Measurements from ENCODE around the gene CAMLG. TPM values are rescaled to one million over a fixed set of nuclear protein-coding genes. Genes with fewer than 3 reads are reported as not detected.
"Not testable (repeated sequence)": the region's sequence is repeated elsewhere in the genome, so short reads cannot be mapped to it uniquely, and the experiment has no call there.

CAMLG gene
- total and polyA plus RNA-seq, 11 donors: 11.6 to 21.5 (median 17.6) TPM

DNA sequence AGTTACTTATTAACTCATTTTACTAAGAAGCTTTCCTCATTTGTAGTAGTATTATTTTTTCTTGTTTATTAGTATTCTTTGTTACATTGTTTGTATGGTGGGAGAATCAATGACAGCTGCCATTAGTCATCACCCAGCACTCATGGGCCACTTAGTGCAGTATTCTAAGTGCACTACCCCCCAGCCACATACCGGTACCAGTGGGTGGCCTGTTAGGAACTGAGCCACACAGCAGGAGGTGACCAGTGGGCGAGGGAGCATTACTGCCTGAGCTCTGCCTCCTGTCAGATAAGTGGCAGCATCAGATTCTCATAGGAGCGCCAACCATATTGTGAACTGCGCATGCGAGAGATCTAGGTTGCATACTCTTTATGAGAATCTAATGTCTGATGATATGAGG lies 24.2 kb upstream of the CAMLG start:
- H3K4me1 ChIP-seq: no peaks in the 10 kb centered on the region
- intact Hi-C loops (cut with DNase I): no loop called here
- no peak overlapping the region for H3K4me3 ChIP-seq
- no peak for TF ChIP-seq POLR2A (IDR thresholded peaks at IDR 0.05)
- TF ChIP-seq, protein P1, sequence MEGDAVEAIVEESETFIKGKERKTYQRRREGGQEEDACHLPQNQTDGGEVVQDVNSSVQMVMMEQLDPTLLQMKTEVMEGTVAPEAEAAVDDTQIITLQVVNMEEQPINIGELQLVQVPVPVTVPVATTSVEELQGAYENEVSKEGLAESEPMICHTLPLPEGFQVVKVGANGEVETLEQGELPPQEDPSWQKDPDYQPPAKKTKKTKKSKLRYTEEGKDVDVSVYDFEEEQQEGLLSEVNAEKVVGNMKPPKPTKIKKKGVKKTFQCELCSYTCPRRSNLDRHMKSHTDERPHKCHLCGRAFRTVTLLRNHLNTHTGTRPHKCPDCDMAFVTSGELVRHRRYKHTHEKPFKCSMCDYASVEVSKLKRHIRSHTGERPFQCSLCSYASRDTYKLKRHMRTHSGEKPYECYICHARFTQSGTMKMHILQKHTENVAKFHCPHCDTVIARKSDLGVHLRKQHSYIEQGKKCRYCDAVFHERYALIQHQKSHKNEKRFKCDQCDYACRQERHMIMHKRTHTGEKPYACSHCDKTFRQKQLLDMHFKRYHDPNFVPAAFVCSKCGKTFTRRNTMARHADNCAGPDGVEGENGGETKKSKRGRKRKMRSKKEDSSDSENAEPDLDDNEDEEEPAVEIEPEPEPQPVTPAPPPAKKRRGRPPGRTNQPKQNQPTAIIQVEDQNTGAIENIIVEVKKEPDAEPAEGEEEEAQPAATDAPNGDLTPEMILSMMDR (IDR thresholded peaks at IDR 0.05): no peak
- DNase-seq (no peak), ATAC-seq (no peak)
- H3K36me3 ChIP-seq: peaks cover 2 to 100% (median 96%) of the 10 kb centered on the region in 9 donors
- H3K27me3 ChIP-seq: no peaks in the 10 kb centered on the region
- H3K27ac ChIP-seq: no peak overlapping the region
- H3K9me3 ChIP-seq: no peaks in the 10 kb centered on the region
- 82 to 93% (median 87%) methylated on average over 5 of the region's 5 CpGs for WGBS, 4 donors

DNA sequence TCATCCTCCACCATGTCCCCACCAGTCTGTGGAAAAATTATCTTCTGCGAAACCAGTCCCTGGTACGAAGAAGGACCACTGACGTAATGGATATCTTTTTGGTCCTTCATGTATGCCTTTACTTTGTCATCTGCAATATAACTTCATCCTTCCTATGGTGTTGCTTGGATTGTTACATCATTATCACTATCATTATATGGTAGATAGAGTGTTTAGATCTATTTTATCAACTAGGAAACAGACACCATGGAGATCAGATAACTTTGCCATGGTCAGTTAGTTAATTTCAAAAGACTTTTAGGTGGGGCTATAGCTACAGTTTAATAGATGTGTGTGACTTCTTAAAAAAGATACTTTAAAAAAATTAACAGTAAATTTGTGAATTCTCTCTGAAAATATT lies 23.8 kb upstream of the CAMLG start:
- Histone ChIP-seq H3K9me3 (no peaks in the 10 kb centered on the region), H3K36me3 (peaks cover 2 to 100% (median 96%) of the 10 kb centered on the region in 9 donors), H3K27ac (no peak overlapping the region), H3K4me3 (no peak overlapping the region), H3K4me1 (no peaks in the 10 kb centered on the region), H3K27me3 (no peaks in the 10 kb centered on the region)
- ATAC-seq: no peak
- TF ChIP-seq POLR2A (IDR thresholded peaks at IDR 0.05): no peak
- TF ChIP-seq, protein P1 (IDR thresholded peaks at IDR 0.05): no peak
- intact Hi-C loops (cut with DNase I): no loop called here
- no peak for DNase-seq
- 94 to 98% (median 96%) methylated on average over 3 of the region's 3 CpGs for WGBS, 4 donors

DNA sequence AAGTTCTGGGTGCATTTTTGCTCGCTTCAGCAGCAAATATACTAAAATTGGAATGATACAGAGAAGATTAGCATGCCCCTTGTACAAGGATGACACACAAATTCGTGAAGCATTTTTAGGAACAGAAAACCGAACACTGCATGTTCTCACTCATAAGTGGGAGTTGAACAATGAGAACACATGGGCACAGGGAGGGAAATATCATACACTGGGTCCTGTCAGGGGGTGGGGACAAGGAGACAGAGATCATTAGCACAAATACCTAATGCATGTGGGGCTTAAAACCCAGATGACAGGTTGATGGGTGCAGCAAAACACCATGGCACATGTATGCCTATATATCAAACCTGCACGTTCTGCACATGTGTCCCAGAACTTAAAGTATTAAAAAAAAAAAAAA lies 22.9 kb upstream of the CAMLG start:
- H3K4me3 ChIP-seq; intact Hi-C loops (cut with DNase I); DNase-seq; H3K4me1 ChIP-seq; ATAC-seq; H3K27me3 ChIP-seq; H3K27ac ChIP-seq; H3K9me3 ChIP-seq: not testable (repeated sequence)
- WGBS, 4 donors: 93 to 97% (median 94%) methylated on average over 4 of the region's 4 CpGs
- peaks cover 2 to 100% (median 96%) of the 10 kb centered on the region in 9 donors for H3K36me3 ChIP-seq

DNA sequence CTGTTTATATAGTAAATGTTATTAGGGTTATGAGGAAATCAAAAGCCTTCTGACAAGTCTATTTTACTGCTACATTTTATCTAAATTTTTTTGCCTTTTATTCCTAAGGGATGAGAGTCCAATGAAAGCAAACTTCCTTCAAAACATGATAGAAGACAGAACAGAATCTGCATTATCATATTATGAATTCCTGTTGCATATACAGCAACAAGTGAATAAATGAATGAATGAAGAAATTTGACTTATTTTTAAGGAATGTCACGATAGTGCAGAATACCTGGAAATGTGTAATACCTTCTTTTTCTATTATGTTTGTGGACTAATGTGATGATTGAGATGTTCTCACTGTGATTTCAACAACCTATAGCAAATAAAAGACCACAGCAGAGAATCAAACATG lies 13.5 kb upstream of the CAMLG start:
- H3K27me3 ChIP-seq: no peaks in the 10 kb centered on the region
- no peak overlapping the region for H3K27ac ChIP-seq
- no peak overlapping the region for H3K4me3 ChIP-seq
- H3K4me1 ChIP-seq: no peaks in the 10 kb centered on the region
- H3K9me3 ChIP-seq: no peaks in the 10 kb centered on the region
- intact Hi-C loops (cut with DNase I): no loop called here
- DNase-seq (no peak), ATAC-seq (no peak)
- TF ChIP-seq, protein P1 (IDR thresholded peaks at IDR 0.05): no peak
- TF ChIP-seq POLR2A (IDR thresholded peaks at IDR 0.05): no peak
- WGBS, 4 donors: 93 to 96% (median 95%) methylated on average over 1 of the region's 1 CpG
- peaks cover 0 to 78% (median 60%) of the 10 kb centered on the region in 9 donors for H3K36me3 ChIP-seq

DNA sequence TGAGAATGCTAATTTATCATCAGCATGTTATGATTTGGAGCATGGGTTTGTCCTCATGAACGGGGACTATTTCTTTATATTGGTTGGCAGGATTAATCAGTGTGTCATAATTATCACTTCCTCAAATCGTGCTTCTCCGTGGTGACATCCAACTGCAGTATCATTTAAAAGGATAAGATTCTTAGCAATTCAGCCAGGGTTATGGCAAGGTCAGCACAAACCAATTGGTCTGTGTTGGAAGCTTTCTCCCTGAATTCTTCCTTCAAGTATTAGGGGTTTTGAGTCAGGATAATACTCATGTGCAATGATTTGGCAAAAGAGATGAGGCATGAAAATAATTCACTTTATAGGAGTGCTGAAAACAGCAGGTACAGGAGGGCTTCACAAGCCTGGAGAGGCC lies 5.5 kb upstream of the CAMLG start:
- intact Hi-C loops (cut with DNase I): no loop called here

More for the DNA sequence above, 5.5 kb upstream of the CAMLG start:
- TF ChIP-seq, protein P1 (IDR thresholded peaks at IDR 0.05): no peak
- TF ChIP-seq POLR2A (IDR thresholded peaks at IDR 0.05): no peak
- H3K9me3 ChIP-seq: no peaks in the 10 kb centered on the region
- no peak overlapping the region for H3K27ac ChIP-seq
- H3K4me1 ChIP-seq: peaks cover 0 to 14% (median 0%) of the 10 kb centered on the region in 12 donors
- no peaks in the 10 kb centered on the region for H3K27me3 ChIP-seq
- DNase-seq: no peak
- no peak for ATAC-seq
- peaks cover 0 to 2% (median 0%) of the 10 kb centered on the region in 9 donors for H3K36me3 ChIP-seq
- no peak overlapping the region for H3K4me3 ChIP-seq
- 58 to 75% (median 66%) methylated on average over 3 of the region's 3 CpGs for WGBS, 4 donors
